ENCODE data around the gene PGGHG.

Gene PGGHG

DNA sequence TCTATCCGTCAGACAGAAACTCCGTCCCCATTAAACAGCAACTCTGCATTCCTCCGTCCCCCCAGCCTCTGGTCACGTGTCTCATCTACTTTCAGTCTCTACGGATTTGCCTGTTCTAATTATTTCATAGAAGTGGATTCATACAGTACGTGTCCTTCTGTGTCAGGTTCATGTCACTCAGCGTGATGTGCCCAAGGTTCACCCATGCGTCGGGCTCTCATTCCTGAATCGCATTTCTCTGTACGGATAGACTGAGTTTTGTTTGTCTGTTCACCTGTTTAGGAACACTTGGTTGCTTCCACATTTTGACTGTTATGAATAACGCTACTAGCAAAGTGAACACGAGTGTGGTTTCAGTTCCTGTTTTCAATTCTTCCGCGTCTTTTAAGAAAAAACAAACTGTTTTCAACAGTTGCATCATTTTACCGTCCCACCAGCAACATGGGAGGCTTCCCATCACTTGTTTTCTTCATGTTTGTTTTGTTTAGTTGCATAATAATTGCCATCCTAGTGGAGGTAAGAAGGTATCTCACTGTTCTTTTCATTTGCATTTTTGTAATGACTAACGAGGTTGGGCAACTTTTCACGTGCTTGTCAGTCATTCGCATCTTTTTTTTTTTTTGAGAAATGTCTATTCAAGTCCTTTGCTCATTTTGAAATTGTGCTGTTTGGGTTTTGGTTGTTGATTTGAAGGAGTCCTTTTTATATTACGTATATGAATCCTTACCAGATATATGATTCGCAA, 19.6 kb upstream of the PGGHG start:
- no peak for DNase-seq

DNA sequence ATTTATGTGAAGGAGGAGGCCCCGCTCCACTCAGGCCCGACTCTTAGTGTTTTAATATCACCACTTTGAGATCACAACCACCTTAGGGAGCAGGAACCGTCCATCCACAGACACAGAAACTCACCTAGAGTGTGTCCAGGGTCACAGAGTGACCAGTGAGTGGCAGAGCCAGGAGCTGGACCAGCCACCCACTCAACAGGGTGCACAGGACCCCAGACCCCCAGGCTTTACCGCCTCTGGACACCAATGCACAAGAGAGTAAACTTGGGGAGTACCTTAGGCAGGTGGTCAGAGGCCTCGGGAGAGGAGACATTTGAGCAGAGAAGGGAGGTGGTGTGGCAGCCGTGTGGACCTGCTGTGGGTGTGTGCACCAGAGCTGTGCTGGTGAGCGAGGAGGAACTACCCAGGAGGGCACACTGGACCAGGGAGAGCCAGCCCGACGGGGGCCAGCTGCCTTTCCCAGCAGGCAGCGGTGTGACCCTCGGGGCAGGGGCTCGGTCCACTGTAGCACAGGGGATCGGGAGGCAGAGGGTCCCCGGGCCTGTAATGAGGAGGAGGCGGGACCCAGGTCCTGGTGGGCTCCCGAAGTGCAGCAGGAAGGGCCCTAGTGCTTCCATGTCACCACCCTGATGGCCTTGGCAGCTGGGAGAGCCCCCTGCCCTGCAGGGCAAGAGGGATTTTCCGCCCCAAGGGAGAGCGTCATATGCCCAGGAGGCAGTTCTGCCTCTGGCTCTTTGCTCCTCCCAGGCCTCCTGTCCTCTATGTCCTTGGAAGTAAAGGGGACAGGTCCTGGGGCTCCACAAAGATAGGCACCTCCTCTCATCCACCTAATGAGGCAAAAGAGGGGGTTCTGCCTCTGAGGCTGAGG, 18.2 kb upstream of the PGGHG start:
- no peak for DNase-seq

DNA sequence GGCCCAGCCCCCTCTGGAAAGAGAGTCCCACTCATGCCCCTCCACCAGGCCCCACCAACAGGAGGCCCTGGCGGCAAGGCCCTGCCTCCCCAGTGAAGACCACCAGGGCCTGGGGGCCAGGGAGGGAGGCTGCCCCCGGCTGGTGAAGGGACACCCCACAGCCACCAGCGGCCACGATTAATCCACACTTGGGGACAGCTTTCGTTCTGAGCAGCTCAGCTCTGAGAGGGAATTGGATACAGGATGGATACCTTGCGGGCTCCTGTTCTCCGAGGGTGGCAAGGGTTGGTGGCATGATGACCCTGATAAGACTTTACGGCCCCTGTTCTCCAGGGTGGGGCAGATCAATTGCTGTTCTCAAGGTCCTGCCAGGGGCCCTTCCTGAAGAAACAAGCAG, 17.6 kb upstream of the PGGHG start:
- no peak for DNase-seq

DNA sequence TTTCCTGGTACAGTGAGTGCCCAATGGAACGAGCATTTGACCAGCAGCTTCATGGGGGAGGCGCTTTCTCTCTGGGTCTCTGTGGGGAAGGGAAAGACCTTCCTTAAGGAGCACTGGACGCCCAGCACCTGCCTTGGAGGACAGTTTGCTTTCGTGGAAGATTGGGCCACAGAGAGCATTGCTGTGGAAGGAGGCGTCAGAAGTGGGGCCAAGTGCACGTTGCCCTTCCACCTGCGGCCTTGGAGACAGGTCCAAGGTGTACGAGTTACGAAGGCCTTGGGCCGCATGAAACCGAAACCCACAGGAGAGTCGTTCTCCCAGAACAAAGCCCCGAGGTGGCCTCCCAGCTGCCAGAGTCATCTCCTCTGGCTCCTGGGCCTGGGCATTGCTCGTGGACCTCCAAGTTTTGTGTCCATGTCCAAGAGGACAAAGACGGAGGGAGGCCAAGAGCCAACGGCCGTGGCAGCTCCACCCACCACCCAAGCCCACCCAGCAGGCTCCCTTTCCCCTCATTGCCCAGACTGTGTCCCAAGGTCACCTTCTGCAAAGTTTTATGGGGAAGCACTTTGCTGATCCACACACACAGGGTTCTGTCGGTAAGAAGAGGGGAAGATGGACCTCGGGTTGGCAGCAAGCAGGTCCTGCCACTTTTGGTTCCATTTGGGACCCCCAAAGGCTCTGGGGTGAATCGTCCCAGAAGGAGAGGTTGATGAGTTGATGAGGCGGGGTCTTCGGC, 16.6 kb upstream of the PGGHG start:
- DNase-seq = no peak

GRCh38 chr11:272931-273198, 16.1 kb upstream of the PGGHG start:
- DNase-seq = no peak

DNA sequence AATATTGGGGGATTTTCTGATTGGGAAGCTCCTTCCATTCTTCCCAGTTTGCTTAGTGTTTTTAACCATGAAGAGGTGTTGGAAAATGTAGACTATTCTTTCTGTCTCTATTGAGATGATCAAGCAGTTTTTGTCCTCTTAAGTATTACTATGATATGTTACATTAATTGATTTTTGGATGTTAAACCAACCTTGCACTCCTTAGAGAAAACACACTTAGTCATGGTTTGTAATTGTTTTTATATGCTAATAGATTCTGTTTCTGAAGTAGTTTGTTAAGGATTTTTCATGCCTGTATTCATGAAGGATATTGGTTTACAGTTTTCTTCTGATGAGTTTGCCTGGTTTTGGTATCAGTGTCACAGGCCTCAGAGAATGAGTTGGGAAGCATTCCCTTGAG, 12.7 kb upstream of the PGGHG start:
- no peak for DNase-seq

DNA sequence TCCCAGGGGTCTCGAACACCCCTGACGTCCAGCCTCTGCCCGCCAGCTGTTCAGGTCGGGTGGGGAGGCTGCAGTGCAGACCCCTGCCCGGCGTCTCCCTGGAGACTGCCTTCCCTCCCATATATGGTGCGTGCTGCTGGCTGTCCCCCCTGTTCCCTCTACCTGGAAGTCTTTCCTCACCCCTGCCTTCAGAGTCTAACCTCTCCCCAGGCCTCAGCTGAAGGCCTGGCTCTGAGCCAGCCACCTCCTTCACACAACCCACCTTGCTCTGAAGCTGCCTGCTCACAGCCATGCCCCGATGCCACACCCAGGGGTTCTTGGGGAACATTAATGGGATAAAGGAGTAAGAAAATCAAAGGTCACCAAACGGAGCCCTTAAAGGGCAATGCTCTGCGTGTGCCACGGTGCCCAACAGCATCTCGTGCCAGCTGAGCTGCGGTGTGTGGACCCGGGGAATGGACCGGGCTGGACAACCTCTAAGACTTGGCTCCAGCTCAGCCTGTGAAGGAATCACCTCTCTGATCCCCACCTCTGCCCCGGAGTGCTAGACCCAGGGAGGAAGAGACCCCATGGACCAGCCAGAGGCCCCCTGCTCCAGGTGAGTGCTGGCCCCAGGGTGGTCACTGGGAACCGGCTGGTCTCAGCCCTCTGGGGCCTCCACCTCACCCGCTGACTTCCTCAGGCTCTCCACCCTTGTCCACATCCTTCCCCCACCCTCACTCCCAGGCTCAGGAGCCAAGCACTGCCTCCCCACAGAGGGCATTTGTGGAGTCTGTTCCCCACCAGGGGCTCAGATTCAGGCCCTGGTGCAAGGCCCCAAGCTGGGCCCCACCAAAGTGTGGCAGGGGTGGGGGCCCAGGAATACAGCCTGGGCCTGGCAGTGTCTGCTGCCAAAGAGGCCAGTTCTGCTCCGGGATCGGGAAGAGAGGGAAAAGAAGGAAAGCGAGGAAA, 10.7 kb upstream of the PGGHG start, which contains the start of gene NLRP6:
Gene NLRP6 (plus strand): TSS at position 407 of the 951 bp plus-strand sequence. CDS start 163 bp downstream, at position 570.
- no peak for DNase-seq

- DNase-seq = no peak
These were observed 9.6 kb upstream of the PGGHG start for GRCh38 chr11:279040-279965.

- no peak for DNase-seq
These were observed 8.8 kb upstream of the PGGHG start for GRCh38 chr11:279966-280705.

- no peak for DNase-seq
These were observed 8.0 kb upstream of the PGGHG start for GRCh38 chr11:280706-281485.

DNA sequence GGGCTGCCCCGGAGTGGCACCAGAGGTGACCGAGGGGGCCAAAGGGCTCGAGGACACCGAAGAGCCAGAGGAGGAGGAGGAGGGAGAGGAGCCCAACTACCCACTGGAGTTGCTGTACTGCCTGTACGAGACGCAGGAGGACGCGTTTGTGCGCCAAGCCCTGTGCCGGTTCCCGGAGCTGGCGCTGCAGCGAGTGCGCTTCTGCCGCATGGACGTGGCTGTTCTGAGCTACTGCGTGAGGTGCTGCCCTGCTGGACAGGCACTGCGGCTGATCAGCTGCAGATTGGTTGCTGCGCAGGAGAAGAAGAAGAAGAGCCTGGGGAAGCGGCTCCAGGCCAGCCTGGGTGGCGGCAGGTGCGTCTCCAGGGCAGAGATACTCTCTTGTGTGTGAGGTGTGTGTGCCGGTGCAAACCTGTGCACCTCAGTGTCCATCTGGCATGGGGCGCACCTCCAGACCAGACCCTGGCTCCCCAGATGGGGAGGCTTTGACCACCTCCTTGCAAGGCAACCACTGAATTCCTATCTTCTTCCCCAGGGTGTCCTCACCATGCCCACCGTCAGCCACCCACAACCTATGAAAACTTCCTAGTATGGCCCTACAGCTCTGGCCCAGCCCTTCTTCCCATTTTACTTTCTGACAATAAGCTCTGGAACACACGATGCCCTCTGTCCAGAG, 7.3 kb upstream of the PGGHG start:
- DNase-seq = no peak

DNA sequence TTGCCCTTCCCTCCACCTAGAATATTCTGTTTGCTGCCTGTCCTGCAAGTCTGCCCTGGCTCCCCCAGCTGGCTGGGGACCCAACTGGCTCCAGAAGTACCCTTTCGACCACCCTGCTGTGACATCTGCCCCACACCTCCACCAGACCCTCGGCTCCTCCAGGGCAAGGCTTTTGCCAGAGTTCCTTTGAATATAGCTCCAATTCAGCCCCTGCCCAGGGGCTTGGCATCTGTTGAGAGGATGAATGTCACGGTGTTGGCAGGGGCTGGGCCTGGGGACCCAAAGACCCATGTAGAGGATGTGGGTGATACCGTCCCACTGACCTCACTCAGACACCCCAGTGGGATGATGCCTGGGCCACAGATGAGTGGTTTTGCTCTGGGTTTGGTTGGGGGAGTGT, 6.8 kb upstream of the PGGHG start:
- no peak for DNase-seq

DNA sequence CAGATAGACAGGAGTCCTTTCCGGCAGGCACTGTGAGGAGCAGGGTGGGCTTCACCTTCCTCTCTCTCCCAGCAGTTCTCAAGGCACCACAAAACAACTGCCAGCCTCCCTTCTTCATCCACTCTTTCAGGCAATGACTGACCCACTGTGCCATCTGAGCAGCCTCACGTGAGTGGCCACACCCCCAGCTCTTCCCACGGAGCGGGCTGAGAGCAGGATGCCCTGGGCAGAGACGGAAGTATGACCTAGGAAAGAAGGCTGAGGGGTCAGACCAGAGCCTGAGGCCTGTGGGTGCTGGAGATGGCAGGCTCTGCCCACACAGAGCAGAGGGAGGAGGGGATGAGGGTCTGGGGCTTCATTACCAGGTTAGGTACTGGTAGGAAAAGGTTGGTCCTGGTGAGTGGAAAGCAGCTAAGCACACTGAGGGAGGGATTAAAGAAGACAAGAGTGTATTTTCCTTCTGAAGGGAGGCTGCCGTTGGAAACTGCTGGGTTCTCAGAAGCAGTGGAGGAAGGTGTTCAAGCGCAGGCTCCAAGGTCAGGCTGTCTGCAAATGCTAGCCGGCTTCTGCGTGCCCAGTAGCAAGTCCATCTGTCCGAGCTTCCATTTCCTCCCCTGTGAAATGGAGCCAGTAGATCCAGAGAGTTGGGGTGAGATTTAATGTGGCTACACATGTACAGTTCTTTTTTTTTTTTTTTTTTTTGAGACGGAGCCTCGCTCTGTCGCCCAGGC, 6.1 kb upstream of the PGGHG start:
- no peak for DNase-seq

DNA sequence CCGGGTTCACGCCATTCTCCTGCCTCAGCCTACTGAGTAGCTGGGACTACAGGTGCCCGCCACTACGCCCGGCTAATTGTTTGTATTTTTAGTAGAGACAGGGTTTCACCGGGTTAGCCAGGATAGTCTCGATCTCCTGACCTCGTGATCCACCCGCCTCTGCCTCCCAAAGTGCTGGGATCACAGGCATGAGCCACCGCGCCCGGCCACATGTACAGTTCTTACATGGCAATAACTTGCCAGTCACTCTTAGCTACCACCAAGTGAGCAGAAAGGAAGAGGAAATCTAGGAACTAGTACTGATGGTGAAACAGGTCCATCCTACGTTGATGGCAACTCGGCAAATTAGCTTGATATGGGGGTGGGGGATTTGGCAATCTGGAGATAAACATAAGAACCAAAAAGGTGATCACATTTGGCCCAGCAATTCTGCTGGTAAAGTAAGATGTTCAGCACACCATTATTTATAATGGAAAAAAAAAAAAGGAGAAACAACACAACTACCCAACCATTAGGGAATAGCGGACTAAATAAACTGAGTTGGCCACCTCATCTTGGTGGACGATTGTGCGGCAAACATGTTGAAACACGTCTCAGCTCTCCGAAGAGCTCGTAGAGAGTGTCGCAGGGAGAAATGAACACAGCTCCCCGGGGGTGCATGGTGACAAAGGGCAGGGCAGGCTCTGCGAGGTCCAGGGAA, 5.4 kb upstream of the PGGHG start:
- DNase-seq = no peak

GRCh38 chr11:284105-285020, 4.6 kb upstream of the PGGHG start:
- no peak for DNase-seq

- no peak for DNase-seq
These were observed 3.7 kb upstream of the PGGHG start for GRCh38 chr11:285021-285893.

Measured in NCI-H2029 (cell line).